Measurements from ENCODE around the gene KPNA3. TPM values are rescaled to one million over a fixed set of nuclear protein-coding genes. Genes with fewer than 3 reads are reported as not detected.

Gene KPNA3
- total RNA-seq, 4 donors from 2014 or later, result 23.1 to 29.2 (median 24.9) TPM

DNA sequence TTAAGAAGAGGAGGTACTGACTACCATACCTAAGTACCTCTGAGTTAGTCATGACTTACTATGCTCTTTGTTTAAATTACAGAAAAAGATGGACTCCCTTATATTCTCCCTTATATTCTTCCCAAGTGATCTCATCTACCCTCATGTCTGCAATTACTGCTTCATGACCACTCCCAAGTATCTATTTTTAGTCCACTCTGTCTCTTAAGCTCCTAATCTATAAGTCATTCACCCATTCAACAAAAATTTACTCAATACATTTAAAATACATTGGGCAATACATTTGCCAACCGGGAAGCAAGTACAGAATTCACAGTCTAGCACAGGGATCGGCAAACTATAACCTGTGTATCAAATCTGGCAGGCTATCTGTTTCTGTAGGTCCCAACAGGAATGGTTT, 42.6 kb downstream of the KPNA3 start:
- no peak for TF ChIP-seq POLR2AphosphoS5 (IDR thresholded peaks at IDR 0.05)
- TF ChIP-seq, protein P1, sequence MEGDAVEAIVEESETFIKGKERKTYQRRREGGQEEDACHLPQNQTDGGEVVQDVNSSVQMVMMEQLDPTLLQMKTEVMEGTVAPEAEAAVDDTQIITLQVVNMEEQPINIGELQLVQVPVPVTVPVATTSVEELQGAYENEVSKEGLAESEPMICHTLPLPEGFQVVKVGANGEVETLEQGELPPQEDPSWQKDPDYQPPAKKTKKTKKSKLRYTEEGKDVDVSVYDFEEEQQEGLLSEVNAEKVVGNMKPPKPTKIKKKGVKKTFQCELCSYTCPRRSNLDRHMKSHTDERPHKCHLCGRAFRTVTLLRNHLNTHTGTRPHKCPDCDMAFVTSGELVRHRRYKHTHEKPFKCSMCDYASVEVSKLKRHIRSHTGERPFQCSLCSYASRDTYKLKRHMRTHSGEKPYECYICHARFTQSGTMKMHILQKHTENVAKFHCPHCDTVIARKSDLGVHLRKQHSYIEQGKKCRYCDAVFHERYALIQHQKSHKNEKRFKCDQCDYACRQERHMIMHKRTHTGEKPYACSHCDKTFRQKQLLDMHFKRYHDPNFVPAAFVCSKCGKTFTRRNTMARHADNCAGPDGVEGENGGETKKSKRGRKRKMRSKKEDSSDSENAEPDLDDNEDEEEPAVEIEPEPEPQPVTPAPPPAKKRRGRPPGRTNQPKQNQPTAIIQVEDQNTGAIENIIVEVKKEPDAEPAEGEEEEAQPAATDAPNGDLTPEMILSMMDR (IDR thresholded peaks at IDR 0.05), result no peak
- no peak for TF ChIP-seq POLR2A (IDR thresholded peaks at IDR 0.05)
- no peak for TF ChIP-seq EP300 (IDR thresholded peaks at IDR 0.05; ENCODE audit: low read depth)
- no peak for DNase-seq
- in situ Hi-C loops (cut with MboI; ENCODE audit: low pct_ligation_motif_present in 1 of 4, low pct_unique_long_range_greater_than_20kb in 1 of 4, low sequenced_read_pairs in 3 of 4), result no loop called here
- no peak overlapping the region for H3K27ac ChIP-seq
- no peak overlapping the region for H3K4me3 ChIP-seq
- no peaks in the 10 kb centered on the region for H3K27me3 ChIP-seq
- H3K36me3 ChIP-seq, result peaks cover 0 to 8% (median 1%) of the 10 kb centered on the region in 4 donors
- intact Hi-C loops (cut with DNase I; ENCODE audit: low total_unique reads), result no loop called here
- H3K9me3 ChIP-seq, result no peaks in the 10 kb centered on the region
- 93 to 94% methylated on average over 2 of the region's 2 CpGs for WGBS, 2 donors (ENCODE audit: low coverage in 1 of 2)
- H3K4me1 ChIP-seq, result peaks cover 0 to 6% (median 2%) of the 10 kb centered on the region in 4 donors

DNA sequence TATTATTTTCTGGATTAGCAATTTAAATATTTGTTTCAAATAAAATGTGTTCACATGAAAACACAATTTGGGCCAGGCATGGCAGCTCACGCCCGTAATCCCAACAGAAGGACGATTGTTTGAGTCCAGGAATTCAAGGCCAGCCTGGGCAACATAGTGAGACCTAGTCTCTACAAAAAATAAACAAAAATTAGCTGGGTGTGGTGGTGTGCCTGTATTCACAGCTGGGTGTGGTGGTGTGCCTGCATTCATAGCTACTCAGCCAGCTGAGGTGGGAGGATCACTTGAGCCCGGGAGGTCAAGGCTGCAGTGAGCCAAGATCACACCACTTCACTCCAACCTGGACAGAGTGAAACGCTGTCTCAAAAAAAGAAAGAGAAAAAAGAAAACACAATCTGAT, 46.4 kb downstream of the KPNA3 start:
- 47 to 53% methylated on average over 4 to 5 of the region's 5 CpGs for WGBS, 2 donors (ENCODE audit: low coverage in 1 of 2)
- peak; percentile 63 for DNase-seq

DNA sequence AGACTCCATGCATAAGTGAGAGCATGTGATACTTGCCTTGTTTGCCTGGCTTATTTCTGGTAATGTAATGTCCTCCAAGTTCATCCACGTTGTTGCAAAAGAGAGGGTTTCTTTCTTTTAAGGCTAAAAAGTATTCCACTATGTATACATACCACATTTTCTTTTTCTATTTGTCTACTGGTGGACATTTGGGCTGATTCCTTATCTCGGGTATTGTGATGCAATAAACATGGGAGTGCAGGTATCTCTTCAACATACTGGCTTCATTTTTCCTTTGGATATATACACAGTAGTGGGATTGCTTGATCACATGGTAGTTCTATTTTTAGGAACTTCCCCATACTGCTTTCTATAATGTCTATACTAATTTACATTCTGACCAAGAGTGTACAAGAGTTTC, 51.6 kb downstream of the KPNA3 start:
- H3K36me3 ChIP-seq, result peaks cover 0 to 11% (median 4%) of the 10 kb centered on the region in 4 donors
- H3K4me3 ChIP-seq, result no peak overlapping the region
- H3K27ac ChIP-seq, result no peak overlapping the region
- 78 to 79% methylated on average over 2 of the region's 2 CpGs for WGBS, 2 donors (ENCODE audit: low coverage in 1 of 2)
- peaks cover 0 to 25% (median 13%) of the 10 kb centered on the region in 4 donors for H3K4me1 ChIP-seq
- no peak for DNase-seq
- no peak for TF ChIP-seq POLR2A (IDR thresholded peaks at IDR 0.05)
- no peak for TF ChIP-seq POLR2AphosphoS5 (IDR thresholded peaks at IDR 0.05)
- TF ChIP-seq, protein P1 (IDR thresholded peaks at IDR 0.05), result no peak
- no peak for TF ChIP-seq EP300 (IDR thresholded peaks at IDR 0.05; ENCODE audit: low read depth)
- intact Hi-C loops (cut with DNase I; ENCODE audit: low total_unique reads) (no loop called here), in situ Hi-C loops (cut with MboI; ENCODE audit: low pct_ligation_motif_present in 1 of 4, low pct_unique_long_range_greater_than_20kb in 1 of 4, low sequenced_read_pairs in 3 of 4) (no loop called here)
- H3K9me3 ChIP-seq, result no peaks in the 10 kb centered on the region
- no peaks in the 10 kb centered on the region for H3K27me3 ChIP-seq

More for the DNA sequence above, 46.4 kb downstream of the KPNA3 start:
- in situ Hi-C loops (cut with MboI; ENCODE audit: low pct_ligation_motif_present in 1 of 4, low pct_unique_long_range_greater_than_20kb in 1 of 4, low sequenced_read_pairs in 3 of 4), result no loop called here
- Histone ChIP-seq H3K4me3 (no peak overlapping the region), H3K4me1 (peaks cover 0 to 11% (median 5%) of the 10 kb centered on the region in 4 donors), H3K36me3 (peaks cover 0 to 11% (median 4%) of the 10 kb centered on the region in 4 donors), H3K9me3 (no peaks in the 10 kb centered on the region), H3K27me3 (no peaks in the 10 kb centered on the region), H3K27ac (peak overlapping the region; percentile 27 to 69 (median 52))
- intact Hi-C loops (cut with DNase I; ENCODE audit: low total_unique reads), result no loop called here
- TF ChIP-seq POLR2AphosphoS5 (IDR thresholded peaks at IDR 0.05) (peak in 1 of 3 donors; percentile 14), EP300 (IDR thresholded peaks at IDR 0.05; ENCODE audit: low read depth) (no peak)
- TF ChIP-seq, protein P1 (IDR thresholded peaks at IDR 0.05), result no peak

DNA sequence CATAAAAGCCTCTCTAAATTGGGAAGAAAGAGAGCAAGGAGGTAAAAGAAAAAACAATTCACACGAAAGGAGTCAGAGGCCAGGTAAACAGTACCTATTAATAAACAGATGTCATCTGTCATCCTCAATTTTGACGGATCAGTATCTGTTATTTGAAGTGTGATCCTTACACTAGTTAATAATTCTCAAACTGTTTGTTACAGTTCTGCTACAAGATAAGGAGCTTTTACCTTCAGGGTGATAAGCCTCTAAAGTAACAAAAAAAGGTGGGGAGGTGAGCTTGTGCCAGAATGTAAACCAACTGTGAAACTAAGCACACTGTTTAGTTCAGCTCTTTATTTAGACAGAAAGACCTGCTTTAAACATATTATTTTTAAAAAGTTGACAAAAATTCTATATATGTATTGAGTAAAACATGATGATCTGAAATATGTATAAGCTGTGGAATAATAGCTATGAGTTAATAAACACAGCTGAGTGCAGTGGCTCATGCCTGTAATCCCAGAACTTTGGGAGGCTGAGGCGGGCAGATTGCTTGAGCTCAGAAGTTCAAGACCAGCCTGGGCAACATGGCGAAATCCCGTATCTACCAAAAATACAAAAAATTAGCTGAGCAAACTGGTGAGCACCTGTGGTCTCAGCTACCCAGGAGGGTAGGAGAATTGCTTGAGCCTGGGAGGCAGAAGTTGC, 52.8 kb downstream of the KPNA3 start:
- in situ Hi-C loops (cut with MboI; ENCODE audit: low pct_ligation_motif_present in 1 of 4, low pct_unique_long_range_greater_than_20kb in 1 of 4, low sequenced_read_pairs in 3 of 4), result no loop called here
- Histone ChIP-seq H3K36me3 (peaks cover 0 to 6% (median 0%) of the 10 kb centered on the region in 4 donors), H3K9me3 (no peaks in the 10 kb centered on the region), H3K4me1 (peaks cover 0 to 25% (median 13%) of the 10 kb centered on the region in 4 donors), H3K27ac (peak overlapping the region in 3 of 4 donors; percentile 37 to 41 (median 38)), H3K27me3 (no peaks in the 10 kb centered on the region), H3K4me3 (no peak overlapping the region)
- 40 to 60% methylated on average over 5 of the region's 5 CpGs for WGBS, 2 donors (ENCODE audit: low coverage in 1 of 2)
- DNase-seq, result no peak
- TF ChIP-seq POLR2AphosphoS5 (IDR thresholded peaks at IDR 0.05) (no peak), EP300 (IDR thresholded peaks at IDR 0.05; ENCODE audit: low read depth) (no peak), POLR2A (IDR thresholded peaks at IDR 0.05) (no peak)
- TF ChIP-seq, protein P1 (IDR thresholded peaks at IDR 0.05), result no peak
- intact Hi-C loops (cut with DNase I; ENCODE audit: low total_unique reads), result no loop called here
